LNCaP clone FGC (cell line): ENCODE measurements around the gene ATP11B.

ENCODE experiments used
- DNase-seq: peaks from one replicate; pipeline ENCODE4 v3.0.0-alpha.2; 2011; ENCODE audit warnings: low read depth
- H3K4me3 ChIP-seq: 2 replicates; pipeline ENCODE4 v1.5.1; 2011; ENCODE audit warnings: mild to moderate bottlenecking, low read depth, low read length, control low read depth
- TF ChIP-seq, protein P1 (sequence below): IDR thresholded peaks from 2 replicates; pipeline ENCODE4 v1.5.1; 2012; ENCODE audit warnings: mild to moderate bottlenecking; ENCODE audit not compliant: control insufficient read depth, insufficient read depth; ENCODE audit errors: extremely low read depth

The ATP11B gene

DNA sequence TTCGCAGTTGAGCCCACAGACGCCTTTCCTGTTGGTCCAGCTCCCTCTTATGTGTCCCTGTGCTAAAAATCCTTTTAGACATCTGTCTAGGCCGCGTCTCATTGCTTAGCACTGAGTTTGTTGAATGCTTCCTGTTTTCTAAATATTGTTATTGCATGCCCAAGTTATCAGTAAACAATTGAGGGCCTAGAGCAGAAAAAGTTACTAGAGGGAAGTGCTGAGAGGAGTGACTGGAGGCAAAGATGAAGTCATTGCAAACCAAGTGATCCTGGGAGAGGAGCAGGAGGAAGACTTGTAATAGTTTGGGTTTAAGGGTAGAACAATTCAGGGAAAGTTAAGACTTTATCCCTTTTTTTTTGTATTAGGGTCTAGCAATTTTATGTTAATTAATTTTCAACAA, 98.9 kb downstream of the ATP11B start:
- no peak for DNase-seq
- no peak overlapping the region for H3K4me3 ChIP-seq
- TF ChIP-seq, protein P1, sequence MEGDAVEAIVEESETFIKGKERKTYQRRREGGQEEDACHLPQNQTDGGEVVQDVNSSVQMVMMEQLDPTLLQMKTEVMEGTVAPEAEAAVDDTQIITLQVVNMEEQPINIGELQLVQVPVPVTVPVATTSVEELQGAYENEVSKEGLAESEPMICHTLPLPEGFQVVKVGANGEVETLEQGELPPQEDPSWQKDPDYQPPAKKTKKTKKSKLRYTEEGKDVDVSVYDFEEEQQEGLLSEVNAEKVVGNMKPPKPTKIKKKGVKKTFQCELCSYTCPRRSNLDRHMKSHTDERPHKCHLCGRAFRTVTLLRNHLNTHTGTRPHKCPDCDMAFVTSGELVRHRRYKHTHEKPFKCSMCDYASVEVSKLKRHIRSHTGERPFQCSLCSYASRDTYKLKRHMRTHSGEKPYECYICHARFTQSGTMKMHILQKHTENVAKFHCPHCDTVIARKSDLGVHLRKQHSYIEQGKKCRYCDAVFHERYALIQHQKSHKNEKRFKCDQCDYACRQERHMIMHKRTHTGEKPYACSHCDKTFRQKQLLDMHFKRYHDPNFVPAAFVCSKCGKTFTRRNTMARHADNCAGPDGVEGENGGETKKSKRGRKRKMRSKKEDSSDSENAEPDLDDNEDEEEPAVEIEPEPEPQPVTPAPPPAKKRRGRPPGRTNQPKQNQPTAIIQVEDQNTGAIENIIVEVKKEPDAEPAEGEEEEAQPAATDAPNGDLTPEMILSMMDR: no peak

DNA sequence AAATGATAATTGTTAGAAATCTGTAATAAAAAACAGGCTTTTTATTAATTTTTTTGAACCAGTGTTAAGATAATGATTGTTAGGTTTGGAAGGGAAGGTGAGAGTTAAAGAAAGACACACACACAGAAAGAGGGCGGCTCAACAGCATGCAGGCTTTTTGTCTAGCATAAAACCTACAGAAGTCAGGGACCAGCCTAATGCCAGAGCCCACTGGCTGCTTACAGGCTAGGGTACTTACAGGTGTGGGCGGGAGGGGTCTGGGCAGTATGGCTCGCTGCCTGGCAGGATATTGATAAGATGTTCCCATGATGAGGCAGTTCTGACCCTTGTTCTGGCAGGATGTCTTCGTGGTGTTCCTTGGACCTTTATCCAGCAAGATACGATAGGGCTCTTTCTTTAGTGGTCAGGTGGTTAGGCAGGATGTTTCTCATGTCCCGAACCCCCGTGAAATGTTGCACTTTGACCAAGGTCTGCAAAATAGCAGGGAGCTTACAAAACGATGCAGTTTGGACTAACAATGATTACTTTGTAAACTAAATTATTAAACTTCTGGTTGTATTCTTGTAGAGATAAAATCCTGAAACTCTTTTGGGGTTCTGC, 102.3 kb downstream of the ATP11B start:
- TF ChIP-seq, protein P1: no peak
- H3K4me3 ChIP-seq: no peak overlapping the region
- DNase-seq: no peak

DNA sequence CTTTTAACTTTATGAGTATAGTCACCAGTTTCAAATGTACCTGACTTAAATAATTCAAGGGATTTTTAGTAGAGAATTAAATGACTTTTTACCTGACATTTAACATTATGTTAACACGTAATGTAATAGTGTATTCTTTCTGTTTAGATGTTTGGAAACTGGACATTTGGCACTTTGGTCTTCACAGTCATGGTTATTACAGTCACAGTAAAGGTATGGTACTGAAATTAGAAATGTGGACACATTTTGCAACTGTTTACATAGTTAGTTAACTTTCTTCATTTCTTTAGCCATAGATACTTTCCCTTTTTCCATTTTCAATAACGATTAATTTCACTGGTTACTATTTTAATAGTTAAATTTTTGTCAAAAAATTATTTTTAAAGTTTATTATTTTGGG, 103.2 kb downstream of the ATP11B start:
- TF ChIP-seq, protein P1: no peak
- DNase-seq: no peak
- H3K4me3 ChIP-seq: no peak overlapping the region

DNA sequence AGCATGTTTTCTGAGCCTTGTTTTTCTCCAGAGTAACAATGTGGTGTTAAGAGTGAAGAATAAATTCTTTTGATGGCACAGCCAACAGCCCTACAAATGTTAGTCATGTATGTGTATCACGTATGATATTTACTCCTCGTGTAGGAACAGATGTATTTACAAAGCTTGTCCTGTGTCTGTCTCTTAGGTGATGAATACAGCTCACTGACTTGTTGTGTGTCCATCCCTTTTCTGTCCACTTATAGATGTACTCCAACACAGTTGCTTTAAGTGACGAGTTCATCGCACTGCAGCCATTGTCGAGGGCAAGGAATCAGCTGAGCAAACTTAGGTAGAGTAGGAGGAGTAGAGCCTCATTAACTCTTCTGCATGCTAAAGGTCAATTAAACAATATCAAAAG, 108.9 kb downstream of the ATP11B start:
- no peak for DNase-seq
- H3K4me3 ChIP-seq: no peak overlapping the region
- TF ChIP-seq, protein P1: no peak

DNA sequence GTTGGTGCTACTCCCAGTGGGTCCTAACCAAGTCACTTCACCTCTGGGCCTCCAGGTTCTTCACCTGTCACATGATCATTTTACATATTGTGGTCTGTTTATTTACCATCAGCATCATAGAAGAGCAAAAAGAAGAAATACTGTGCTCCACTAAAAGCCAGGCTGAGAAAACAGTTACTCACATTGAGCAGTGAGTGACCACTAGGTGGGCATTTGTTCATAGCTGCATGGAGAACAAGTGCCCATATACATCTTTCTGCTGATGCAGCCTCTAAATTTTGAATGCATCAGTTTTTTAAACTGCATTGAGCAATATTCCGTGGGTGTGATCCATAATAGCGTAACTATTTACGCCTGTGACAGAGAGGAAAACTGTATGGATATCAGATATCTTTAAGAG, 110.9 kb downstream of the ATP11B start:
- TF ChIP-seq, protein P1: no peak
- DNase-seq: no peak
- H3K4me3 ChIP-seq: no peak overlapping the region

DNA sequence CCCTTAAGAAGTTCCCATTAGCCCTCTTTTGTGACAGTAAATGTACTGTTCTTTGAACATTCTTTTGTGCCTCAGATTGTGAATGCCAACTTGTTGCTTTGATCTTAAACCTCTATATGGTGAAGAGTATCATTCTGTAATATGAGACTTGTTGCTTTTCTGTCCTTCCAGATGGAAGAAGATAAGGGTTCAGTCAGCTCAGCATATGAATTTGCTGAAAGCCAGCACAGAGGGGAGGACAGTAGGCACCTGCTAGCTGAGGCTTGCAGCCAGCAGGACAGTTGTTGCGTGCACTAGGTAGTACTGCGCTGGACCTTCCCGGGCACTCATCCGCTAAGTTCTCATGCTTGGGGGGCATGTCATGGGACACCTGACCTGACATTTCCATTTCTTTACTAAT, 112.3 kb downstream of the ATP11B start:
- H3K4me3 ChIP-seq: no peak overlapping the region
- TF ChIP-seq, protein P1: no peak
- no peak for DNase-seq

DNA sequence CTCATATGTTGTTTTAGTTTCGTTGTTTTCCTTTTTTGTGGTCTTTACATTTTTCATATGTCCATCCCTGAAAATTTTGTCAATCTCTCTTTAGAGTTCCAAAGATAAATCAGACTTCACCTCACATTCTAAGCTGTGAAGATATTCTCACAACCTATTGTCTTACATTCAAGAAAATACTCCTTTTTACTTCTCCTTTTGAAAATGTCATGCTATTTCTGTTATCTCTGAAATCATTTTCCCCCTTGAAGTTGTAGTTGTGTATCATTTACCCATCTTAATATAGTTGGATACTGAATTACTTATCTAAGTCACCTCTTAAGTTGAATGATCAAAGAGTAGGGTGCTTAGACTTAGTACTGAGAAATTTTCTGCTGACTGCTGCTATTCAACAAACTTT, 112.7 kb downstream of the ATP11B start:
- TF ChIP-seq, protein P1: no peak
- DNase-seq: no peak
- H3K4me3 ChIP-seq: no peak overlapping the region
